GM10266 (cell line): ENCODE results near the gene RBBP8.

Experiments used
- DNase-seq: peaks from one replicate; pipeline ENCODE4 v3.0.0; 2012; ENCODE audit errors: extremely low spot score
- TF ChIP-seq, protein P1 (sequence below): IDR thresholded peaks from 2 replicates; pipeline ENCODE4 v1.5.1; 2012; ENCODE audit warnings: mild to moderate bottlenecking, low read depth; ENCODE audit not compliant: control insufficient read depth, insufficient read depth; ENCODE audit errors: missing control alignments

Gene RBBP8

DNA sequence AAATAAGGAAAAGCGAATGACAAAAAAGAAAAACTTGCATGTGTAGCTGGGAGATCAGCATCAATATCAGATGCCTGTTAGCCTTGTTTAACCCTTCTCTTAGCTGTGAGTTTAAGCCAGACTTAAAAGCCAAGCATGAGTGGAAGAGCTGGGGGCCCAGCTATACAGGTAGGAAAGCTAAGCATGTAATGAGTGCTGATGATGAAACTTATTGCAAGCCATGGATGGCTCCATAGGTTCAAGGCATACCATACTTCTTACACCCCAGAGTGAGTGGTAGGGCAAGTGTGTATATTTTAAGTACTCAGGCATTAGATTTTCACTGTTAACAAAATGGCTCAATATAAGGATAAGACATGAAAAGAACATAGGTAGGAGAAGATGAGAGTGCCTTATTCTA is 28.0 kb downstream of the RBBP8 start:
- TF ChIP-seq, protein P1, sequence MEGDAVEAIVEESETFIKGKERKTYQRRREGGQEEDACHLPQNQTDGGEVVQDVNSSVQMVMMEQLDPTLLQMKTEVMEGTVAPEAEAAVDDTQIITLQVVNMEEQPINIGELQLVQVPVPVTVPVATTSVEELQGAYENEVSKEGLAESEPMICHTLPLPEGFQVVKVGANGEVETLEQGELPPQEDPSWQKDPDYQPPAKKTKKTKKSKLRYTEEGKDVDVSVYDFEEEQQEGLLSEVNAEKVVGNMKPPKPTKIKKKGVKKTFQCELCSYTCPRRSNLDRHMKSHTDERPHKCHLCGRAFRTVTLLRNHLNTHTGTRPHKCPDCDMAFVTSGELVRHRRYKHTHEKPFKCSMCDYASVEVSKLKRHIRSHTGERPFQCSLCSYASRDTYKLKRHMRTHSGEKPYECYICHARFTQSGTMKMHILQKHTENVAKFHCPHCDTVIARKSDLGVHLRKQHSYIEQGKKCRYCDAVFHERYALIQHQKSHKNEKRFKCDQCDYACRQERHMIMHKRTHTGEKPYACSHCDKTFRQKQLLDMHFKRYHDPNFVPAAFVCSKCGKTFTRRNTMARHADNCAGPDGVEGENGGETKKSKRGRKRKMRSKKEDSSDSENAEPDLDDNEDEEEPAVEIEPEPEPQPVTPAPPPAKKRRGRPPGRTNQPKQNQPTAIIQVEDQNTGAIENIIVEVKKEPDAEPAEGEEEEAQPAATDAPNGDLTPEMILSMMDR, result no peak
- DNase-seq, result no peak

DNA sequence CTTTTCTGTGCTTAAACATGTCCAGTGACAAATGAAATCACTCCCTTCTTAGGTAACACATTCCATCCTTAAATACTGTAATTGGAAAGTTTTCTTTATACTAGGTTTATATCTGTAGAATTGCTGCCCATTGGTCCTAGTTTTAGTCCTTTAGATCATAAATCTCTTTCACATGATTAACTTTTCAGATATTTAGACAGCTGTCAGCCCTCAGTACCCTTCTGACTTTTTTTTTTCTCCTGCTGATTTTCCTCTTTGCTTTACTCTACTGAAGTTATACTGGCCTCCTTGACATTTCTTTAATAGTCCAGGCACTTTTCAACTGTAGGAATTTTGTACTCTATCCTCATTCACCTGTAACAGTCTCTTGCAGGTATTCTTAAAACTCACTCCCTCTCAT is 28.9 kb downstream of the RBBP8 start:
- TF ChIP-seq, protein P1, result no peak
- DNase-seq, result no peak

DNA sequence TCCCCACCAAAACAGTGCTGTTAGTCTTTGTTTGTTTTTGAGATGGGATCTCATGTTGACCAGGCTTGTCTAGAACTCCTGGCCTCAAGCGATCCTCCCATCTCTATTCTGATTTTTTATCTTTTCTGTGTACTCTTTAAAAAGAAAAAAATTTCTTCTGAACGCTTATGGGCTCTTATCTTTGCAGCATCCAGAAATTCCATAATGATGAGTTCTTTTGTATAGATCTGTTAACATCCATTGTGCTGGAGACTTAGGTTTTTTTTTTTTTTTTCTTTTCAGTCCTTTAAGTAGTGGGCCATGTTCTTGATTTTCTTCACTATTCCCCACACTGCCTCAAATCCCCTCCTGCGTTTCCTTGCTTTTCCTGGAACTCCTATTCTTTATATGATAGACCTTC is 31.0 kb downstream of the RBBP8 start:
- no peak for DNase-seq
- TF ChIP-seq, protein P1, result no peak

DNA sequence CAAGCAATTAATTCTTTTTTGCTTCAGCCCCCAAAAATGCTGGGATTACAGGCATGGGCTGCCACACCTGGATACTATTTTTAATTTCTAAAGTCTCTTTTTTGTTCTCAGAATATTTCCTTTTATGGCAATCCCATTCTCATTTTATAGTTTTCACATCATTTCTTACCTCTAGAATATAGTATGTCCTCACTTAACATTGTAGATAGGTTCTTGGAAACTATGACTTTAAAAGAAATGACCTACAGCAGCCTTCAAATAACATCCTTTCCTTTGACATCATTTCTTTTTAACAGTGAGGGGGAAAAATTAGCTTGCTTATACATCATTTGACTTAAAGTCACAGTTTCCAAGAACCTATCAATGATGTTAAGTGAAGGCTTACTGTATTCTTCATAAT is 31.6 kb downstream of the RBBP8 start:
- DNase-seq, result no peak
- TF ChIP-seq, protein P1, result no peak

DNA sequence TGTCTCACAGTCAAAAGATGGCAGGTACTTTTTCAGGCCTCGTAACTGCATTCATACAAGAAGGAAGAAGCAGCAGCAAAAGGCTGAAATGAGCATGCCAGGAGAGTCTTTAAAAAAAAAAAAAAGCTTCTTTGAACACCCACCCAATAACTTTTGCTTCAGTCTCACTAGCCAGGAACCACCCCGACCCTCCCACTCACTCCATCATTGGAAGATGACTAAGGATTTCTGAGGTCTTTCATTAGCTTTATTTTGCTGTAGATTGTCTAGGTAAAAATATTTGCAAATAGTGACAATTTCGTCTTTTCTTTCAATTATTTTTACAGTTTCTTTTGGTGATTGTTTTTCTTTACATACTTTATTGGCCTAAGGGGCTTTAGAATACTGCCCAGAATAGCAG is 37.9 kb downstream of the RBBP8 start:
- no peak for DNase-seq
- TF ChIP-seq, protein P1, result no peak

DNA sequence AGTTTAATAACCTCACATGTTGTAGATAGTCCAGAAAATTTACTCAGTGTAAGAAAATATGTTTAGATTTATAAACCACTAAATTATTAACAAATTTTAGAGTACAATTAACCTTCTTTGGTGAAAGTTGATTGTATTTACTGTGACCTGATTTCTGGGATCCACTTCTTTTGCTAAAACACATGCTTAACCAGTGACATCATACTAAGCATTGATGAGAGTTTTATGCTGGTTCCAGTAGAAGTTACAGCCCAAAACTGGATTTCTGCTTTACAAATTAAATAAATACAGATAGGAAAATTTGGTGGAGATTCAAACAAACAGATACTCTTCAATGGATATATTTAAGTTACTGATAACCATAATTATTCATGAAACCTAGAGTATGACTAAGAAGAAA is 40.9 kb downstream of the RBBP8 start:
- TF ChIP-seq, protein P1, result no peak
- no peak for DNase-seq

DNA sequence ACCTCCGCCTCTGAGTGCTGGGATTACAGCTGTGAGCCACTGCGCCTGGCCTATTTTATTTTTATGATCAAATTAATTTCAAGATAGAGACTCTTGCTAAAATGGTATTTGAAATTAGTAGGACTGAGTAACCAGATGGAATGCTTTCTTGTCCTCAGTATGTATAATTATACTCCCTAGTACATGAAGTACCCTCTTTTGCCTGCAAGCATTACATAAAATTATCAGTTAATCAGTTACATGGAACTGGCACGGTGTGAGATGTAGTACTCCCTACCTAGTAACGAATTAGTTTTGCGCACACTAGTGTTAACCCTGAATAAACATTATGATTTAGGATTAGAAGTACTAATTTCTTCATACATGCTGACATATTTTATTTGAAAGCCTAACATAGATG is 41.6 kb downstream of the RBBP8 start:
- no peak for DNase-seq
- TF ChIP-seq, protein P1, result no peak

DNA sequence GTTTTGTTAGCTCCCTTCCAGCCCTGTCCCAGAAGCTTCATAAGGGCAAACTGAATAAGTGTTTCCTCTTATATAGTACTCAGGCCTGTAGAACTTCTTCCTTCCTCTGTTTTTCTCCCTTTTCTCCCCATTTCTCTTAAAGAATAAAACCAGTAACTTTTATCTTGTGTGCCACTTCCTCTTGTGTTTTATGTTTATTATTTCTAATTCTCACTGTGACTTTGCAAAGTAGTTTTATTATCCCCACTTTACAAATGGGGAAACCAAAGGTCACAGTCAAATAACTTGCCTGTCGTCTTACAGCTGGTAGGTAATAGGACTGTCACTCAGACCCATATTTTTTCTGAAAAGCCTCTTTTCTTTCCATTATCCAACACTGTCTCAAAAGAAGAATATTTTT is 42.4 kb downstream of the RBBP8 start:
- TF ChIP-seq, protein P1, result no peak

More for the DNA sequence above, 42.4 kb downstream of the RBBP8 start:
- DNase-seq, result no peak
